KMS-11 (cell line): Measurements from ENCODE around the gene OXA1L.

Experiments used
- H2AFZ ChIP-seq: fragments of 200-600 bp; sonication (generic); 2 replicates; pipeline ENCODE4 v1.6.1; 2016; ENCODE audit warnings: antibody characterized with exemption, mixed run types, low read depth
- H3K27ac ChIP-seq: fragments of 200-600 bp; sonication (generic); 2 replicates; pipeline ENCODE4 v1.6.1; 2016; ENCODE audit warnings: mild to moderate bottlenecking, mixed run types
- H3K27me3 ChIP-seq: fragments of 200-600 bp; sonication (generic); 2 replicates; pipeline ENCODE4 v1.6.1; 2017; ENCODE audit warnings: mild to moderate bottlenecking, low read depth, mixed run types, moderate library complexity; ENCODE audit not compliant: insufficient read depth
- H3K36me3 ChIP-seq: fragments of 200-600 bp; sonication (generic); 2 replicates; pipeline ENCODE4 v1.6.1; 2017; ENCODE audit warnings: mild to moderate bottlenecking, mixed run types; ENCODE audit not compliant: insufficient read depth
- H3K4me1 ChIP-seq: fragments of 200-600 bp; sonication (generic); 2 replicates; pipeline ENCODE4 v1.6.1; 2016; ENCODE audit warnings: mild to moderate bottlenecking, low read depth, mixed run types; ENCODE audit not compliant: poor library complexity, severe bottlenecking
- H3K4me2 ChIP-seq: fragments of 200-600 bp; sonication (generic); 2 replicates; pipeline ENCODE4 v1.7.0; 2016; ENCODE audit warnings: mild to moderate bottlenecking, mixed run types
- H3K4me3 ChIP-seq: fragments of 200-600 bp; sonication (generic); IDR thresholded peaks from 2 replicates; pipeline ENCODE4 v1.6.1; 2017; ENCODE audit warnings: low read depth, low read length, mixed read lengths; ENCODE audit not compliant: insufficient read depth
- H3K79me2 ChIP-seq: fragments of 200-600 bp; sonication (generic); 2 replicates; pipeline ENCODE4 v1.6.1; 2016; ENCODE audit warnings: low read depth, mixed run types; ENCODE audit not compliant: insufficient read depth
- H3K9ac ChIP-seq: fragments of 200-600 bp; sonication (generic); 2 replicates; pipeline ENCODE4 v1.6.1; 2016; ENCODE audit warnings: mild to moderate bottlenecking, mixed run types
- H4K20me1 ChIP-seq: fragments of 200-600 bp; sonication (generic); 2 replicates; pipeline ENCODE4 v1.6.1; 2016; ENCODE audit warnings: mild to moderate bottlenecking, mixed run types; ENCODE audit not compliant: insufficient read depth
- TF ChIP-seq, protein P1 (sequence below): fragments of 200-600 bp; sonication (generic); conservative IDR thresholded peaks from 2 replicates; pipeline ENCODE4 v1.6.1; 2017; ENCODE audit warnings: low read depth, mild to moderate bottlenecking, antibody characterized with exemption, low read length, moderate library complexity, mixed read lengths

OXA1L gene

DNA sequence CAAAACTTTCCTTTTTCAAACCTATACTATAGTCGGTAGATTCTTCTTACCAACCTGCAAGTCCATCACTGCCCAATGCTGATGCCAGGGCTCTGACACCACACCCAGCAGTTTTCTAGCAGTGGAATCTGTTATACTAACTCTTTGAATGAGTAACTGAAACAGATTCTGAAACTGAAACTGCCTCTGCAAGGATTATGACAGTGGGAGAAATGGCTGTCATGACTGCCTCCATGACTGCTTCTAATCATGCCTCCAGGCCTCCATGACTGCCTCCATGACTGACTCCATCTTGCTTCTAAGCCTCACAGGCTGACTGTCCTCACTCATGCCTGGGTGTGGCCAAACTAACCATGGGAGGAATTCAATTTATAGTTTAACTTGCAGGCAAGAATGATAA lies 29.4 kb upstream of the OXA1L start:
- H3K4me2 ChIP-seq = peak overlapping the region; percentile 36; the same call in 1 of the 2 replicates
- H3K27ac ChIP-seq = peak overlapping the region; percentile 58
- H3K27me3 ChIP-seq = no peaks in the 10 kb centered on the region
- no peaks in the 10 kb centered on the region for H3K79me2 ChIP-seq
- no peaks in the 10 kb centered on the region for H3K36me3 ChIP-seq
- H3K4me3 ChIP-seq = no peak overlapping the region
- TF ChIP-seq, protein P1, sequence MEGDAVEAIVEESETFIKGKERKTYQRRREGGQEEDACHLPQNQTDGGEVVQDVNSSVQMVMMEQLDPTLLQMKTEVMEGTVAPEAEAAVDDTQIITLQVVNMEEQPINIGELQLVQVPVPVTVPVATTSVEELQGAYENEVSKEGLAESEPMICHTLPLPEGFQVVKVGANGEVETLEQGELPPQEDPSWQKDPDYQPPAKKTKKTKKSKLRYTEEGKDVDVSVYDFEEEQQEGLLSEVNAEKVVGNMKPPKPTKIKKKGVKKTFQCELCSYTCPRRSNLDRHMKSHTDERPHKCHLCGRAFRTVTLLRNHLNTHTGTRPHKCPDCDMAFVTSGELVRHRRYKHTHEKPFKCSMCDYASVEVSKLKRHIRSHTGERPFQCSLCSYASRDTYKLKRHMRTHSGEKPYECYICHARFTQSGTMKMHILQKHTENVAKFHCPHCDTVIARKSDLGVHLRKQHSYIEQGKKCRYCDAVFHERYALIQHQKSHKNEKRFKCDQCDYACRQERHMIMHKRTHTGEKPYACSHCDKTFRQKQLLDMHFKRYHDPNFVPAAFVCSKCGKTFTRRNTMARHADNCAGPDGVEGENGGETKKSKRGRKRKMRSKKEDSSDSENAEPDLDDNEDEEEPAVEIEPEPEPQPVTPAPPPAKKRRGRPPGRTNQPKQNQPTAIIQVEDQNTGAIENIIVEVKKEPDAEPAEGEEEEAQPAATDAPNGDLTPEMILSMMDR = no peak
- peak overlapping the region; percentile 32; the same call in 1 of the 2 replicates for H2AFZ ChIP-seq
- H3K9ac ChIP-seq = no peak overlapping the region
- peaks cover 15% of the 10 kb centered on the region for H3K4me1 ChIP-seq
- H4K20me1 ChIP-seq = no peaks in the 10 kb centered on the region

DNA sequence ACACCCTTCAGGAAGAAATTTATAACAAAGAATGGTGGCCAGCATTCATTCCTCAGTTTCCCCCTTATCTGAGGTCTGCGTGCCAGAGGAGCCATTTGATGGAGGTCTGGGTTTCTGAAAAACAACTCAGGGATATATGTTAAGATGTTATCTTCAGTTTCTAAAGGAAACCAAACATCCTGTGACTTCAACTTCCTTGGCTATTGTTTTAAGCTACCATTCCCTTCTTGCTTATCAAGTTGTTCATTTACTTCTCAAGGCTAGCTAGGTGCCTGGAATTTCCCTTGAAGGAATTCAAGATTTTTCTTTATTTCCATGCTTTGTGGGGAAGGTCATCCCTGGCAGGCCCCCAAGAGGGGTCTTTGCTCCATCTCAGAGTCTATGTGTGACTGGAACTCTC lies 27.1 kb upstream of the OXA1L start:
- Histone ChIP-seq H3K27ac (no peak overlapping the region), H3K79me2 (no peaks in the 10 kb centered on the region), H3K4me1 (peaks cover 15% of the 10 kb centered on the region), H2AFZ (no peak overlapping the region), H3K27me3 (no peaks in the 10 kb centered on the region), H3K36me3 (no peaks in the 10 kb centered on the region), H3K9ac (no peak overlapping the region), H4K20me1 (no peaks in the 10 kb centered on the region), H3K4me3 (no peak overlapping the region), H3K4me2 (no peak overlapping the region)
- TF ChIP-seq, protein P1 = no peak

DNA sequence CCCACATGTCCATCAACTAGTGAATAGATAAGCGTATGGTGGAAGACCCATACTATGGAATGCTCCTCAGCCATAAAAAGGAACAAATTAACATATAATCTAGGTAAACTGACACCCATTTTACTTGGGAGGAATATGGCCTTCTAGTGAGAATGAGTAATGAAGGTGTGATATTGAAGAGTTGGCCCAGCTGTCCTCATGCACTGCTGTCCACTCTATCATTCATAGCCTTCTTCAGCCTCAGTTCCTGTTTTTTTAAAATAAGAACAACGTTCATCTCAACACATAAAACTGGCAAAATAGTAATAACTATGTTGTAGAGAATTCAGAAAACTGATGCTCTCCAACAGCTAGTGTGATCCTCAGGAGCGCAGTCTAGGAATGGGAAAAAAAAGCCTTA lies 26.5 kb upstream of the OXA1L start:
- Histone ChIP-seq H3K36me3 (no peaks in the 10 kb centered on the region), H3K4me2 (no peak overlapping the region), H3K9ac (no peak overlapping the region), H3K27me3 (no peaks in the 10 kb centered on the region), H2AFZ (no peak overlapping the region), H3K4me1 (peaks cover 15% of the 10 kb centered on the region), H3K27ac (no peak overlapping the region), H3K4me3 (no peak overlapping the region), H3K79me2 (no peaks in the 10 kb centered on the region), H4K20me1 (no peaks in the 10 kb centered on the region)
- TF ChIP-seq, protein P1 = no peak

DNA sequence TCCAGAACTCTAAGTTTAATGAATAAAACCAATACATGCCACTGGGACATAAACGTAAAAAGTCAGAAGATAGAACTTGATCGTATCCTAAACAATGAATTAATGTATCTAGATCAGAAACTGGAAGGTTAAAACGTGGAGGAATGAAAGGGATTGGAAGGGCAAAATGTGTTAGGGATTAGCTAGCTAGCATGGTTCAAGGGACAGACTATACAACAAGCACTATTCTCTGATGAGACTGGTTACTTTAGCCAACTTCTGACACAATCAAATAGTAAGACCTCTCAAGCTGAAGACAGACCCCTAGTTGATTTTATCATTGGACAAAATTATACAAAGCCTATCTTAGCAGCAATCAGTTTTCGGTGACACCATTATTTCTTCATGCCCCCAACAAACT lies 18.7 kb upstream of the OXA1L start:
- H3K4me3 ChIP-seq = no peak overlapping the region
- H4K20me1 ChIP-seq = no peaks in the 10 kb centered on the region
- no peaks in the 10 kb centered on the region for H3K79me2 ChIP-seq
- peak overlapping the region; percentile 99; the same call in 1 of the 2 replicates for H3K27ac ChIP-seq
- TF ChIP-seq, protein P1 = no peak
- H3K36me3 ChIP-seq = no peaks in the 10 kb centered on the region
- peaks cover 53% of the 10 kb centered on the region for H3K4me1 ChIP-seq
- peak overlapping the region; percentile 64; the same call in 1 of the 2 replicates for H2AFZ ChIP-seq
- H3K9ac ChIP-seq = no peak overlapping the region
- H3K27me3 ChIP-seq = no peaks in the 10 kb centered on the region
- H3K4me2 ChIP-seq = no peak overlapping the region; the same call in 1 of the 2 replicates

DNA sequence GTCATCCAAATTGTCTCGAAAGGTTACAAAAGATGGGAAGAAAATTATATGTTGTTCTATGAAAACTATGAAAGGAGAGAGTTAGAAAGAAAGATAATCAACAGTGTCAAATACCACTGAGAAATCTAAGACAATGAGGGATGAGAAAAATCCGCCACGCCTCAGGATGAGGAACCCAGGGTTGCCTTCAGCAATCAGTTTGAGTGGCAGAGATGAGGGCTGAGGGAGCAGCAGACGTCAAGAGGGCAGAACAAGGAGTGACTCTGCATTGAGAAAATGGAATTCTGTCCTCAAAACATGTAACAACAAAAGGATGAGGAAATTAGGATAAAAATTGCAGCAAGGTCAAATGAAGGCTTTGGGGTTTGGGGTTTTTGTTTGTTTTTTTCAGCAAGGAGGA lies 18.3 kb upstream of the OXA1L start:
- Histone ChIP-seq H3K27ac (peak overlapping the region; percentile 99), H4K20me1 (no peaks in the 10 kb centered on the region), H3K36me3 (no peaks in the 10 kb centered on the region), H3K4me2 (peak overlapping the region; percentile 38), H3K4me3 (no peak overlapping the region), H3K4me1 (peaks cover 57% of the 10 kb centered on the region), H3K27me3 (no peaks in the 10 kb centered on the region), H3K9ac (peak overlapping the region; percentile 65; the same call in 1 of the 2 replicates), H2AFZ (peak overlapping the region; percentile 64), H3K79me2 (no peaks in the 10 kb centered on the region)
- TF ChIP-seq, protein P1 = no peak
